T-cell (primary cell): ENCODE data around the gene THADA. TPM values are rescaled to one million over a fixed set of nuclear protein-coding genes. Genes with fewer than 3 reads are reported as not detected.
A peak's percentile ranks its signal among the peaks of the same experiment; 100 is the strongest.

ENCODE experiments used
- ATAC-seq, 4 experiments: fragments of 200-7000 bp in 3 of 4; fragments of 150-1000 bp in 1 of 4; cut with Tn5 transposase; replicated peaks in 1 of 4; 1 replicate in 3 of 4; 2 replicates in 1 of 4; pipeline ENCODE4 v1.10.0; 2021; ENCODE audit warnings: moderate library complexity in 3 of 4, mild to moderate bottlenecking in 2 of 4, moderate number of reproducible peaks in 1 of 4
- CTCF ChIA-PET, 2 donors: fragments of 300-600 bp; sonication (Branson Sonifier 250); formaldehyde crosslinking; loops; one replicate each; lab custom pipeline; 2022; ENCODE audit warnings: antibody characterized with exemption in 2 of 2; lab: Charles Lee
- POLR2A ChIA-PET, 2 donors: fragments of 300-600 bp; sonication (Branson Sonifier 250); formaldehyde crosslinking; loops; one replicate each; lab custom pipeline; 2022; ENCODE audit warnings: antibody characterized with exemption in 2 of 2; lab: Charles Lee
- DNase-seq, 35 experiments: peaks; one replicate each; pipeline versions ENCODE4 v3.0.0 to v3.0.0-alpha.2; 2013 to 2023
- H3K27ac ChIP-seq: one replicate; pipeline ENCODE4 v1.5.1; 2013; ENCODE audit warnings: low read length
- H3K27me3 ChIP-seq, 2 experiments: replicated peaks in 1 of 2; 1 replicate in 1 of 2; 2 replicates in 1 of 2; pipeline versions ENCODE4 v1.6.1 to v1.7.0; 2013; ENCODE audit warnings: low read length in 1 of 2, mixed read lengths in 1 of 2; ENCODE audit not compliant: control insufficient read depth in 2 of 2, insufficient read depth in 2 of 2; ENCODE audit errors: extremely low read depth in 1 of 2
- H3K36me3 ChIP-seq, 2 donors: 1 replicate in 1 of 2; 2 replicates in 1 of 2; pipeline versions ENCODE4 v1.6.1 to v1.7.0; 2013; ENCODE audit warnings: low read length in 1 of 2; ENCODE audit not compliant: control insufficient read depth in 2 of 2, insufficient read depth in 1 of 2; ENCODE audit errors: extremely low read depth in 1 of 2
- H3K4me1 ChIP-seq, 2 experiments: 1 replicate in 1 of 2; 2 replicates in 1 of 2; pipeline versions ENCODE4 v1.6.1 to v1.7.0; 2013; ENCODE audit warnings: low read length in 2 of 2, mixed read lengths in 1 of 2; ENCODE audit not compliant: insufficient read depth in 2 of 2, control insufficient read depth in 1 of 2; ENCODE audit errors: extremely low read depth in 1 of 2
- H3K4me3 ChIP-seq, 2 donors: 1 replicate in 1 of 2; 2 replicates in 1 of 2; pipeline versions ENCODE4 v1.5.1 to v1.7.0; 2013; ENCODE audit warnings: mild to moderate bottlenecking in 2 of 2, low read length in 1 of 2, moderate library complexity in 1 of 2; ENCODE audit not compliant: control insufficient read depth in 1 of 2; ENCODE audit errors: extremely low read depth in 1 of 2
- H3K9me3 ChIP-seq: 2 replicates; pipeline ENCODE4 v1.7.0; 2013
- H3K27ac Mint-ChIP-seq, 2 donors: one replicate each; pipeline ENCODE4 v1.8.0; 2020 to 2021; ENCODE audit warnings: mild to moderate bottlenecking in 2 of 2, mixed read lengths in 2 of 2
- H3K27me3 Mint-ChIP-seq, 2 donors: one replicate each; pipeline ENCODE4 v1.8.0; 2021 to 2022; ENCODE audit warnings: mixed read lengths in 2 of 2
- H3K36me3 Mint-ChIP-seq: one replicate; pipeline ENCODE4 v1.8.0; 2021; ENCODE audit warnings: mixed read lengths
- H3K4me1 Mint-ChIP-seq, 3 donors: one replicate each; pipeline ENCODE4 v1.8.0; 2020 to 2022; ENCODE audit warnings: mixed read lengths in 3 of 3, mild to moderate bottlenecking in 1 of 3
- H3K4me3 Mint-ChIP-seq, 3 donors: one replicate each; pipeline ENCODE4 v1.8.0; 2020 to 2022; ENCODE audit warnings: mild to moderate bottlenecking in 3 of 3, mixed read lengths in 3 of 3, moderate library complexity in 3 of 3
- H3K9me3 Mint-ChIP-seq, 3 donors: one replicate each; pipeline ENCODE4 v1.8.0; 2020 to 2022; ENCODE audit warnings: mixed read lengths in 3 of 3
- WGBS: methylation state at CpG from one replicate; pipeline ENCODE4 v1.1.5; 2013; ENCODE audit warnings: missing lambda C conversion rate; ENCODE audit not compliant: insufficient coverage; 5-methylcytosine and 5-hydroxymethylcytosine counted together
- total RNA-seq, 35 experiments: library from RNA in 6 of 35; stranded (reverse) in 6 of 35; fragments of 120-200 nt in 1 of 35; gene quantifications; one replicate each; pipeline versions ENCODE4 v1.2.1 to v1.2.4 and lab custom pipeline; 2013 to 2026

THADA gene
- total RNA-seq, 5 donors from 2014 or later (not counting 1 experiment from before 2014, with no cell fraction given), result 36.4 to 50.5 (median 40.6) TPM

- no peak overlapping the region for H3K27ac ChIP-seq
- H3K4me3 Mint-ChIP-seq, result no peak overlapping the region
- H3K36me3 Mint-ChIP-seq, result peaks cover 4% of the 10 kb centered on the region
- peak overlapping the region in 1 of 2 donors; percentile 6 for H3K27ac Mint-ChIP-seq
- no peaks in the 10 kb centered on the region for H3K9me3 ChIP-seq
- H3K9me3 Mint-ChIP-seq, result no peaks in the 10 kb centered on the region
- DNase-seq (no peak), ATAC-seq (no peak)
- POLR2A ChIA-PET, result interaction anchor here in 1 of 2 donors (0.6 kb wide), 1 partner anchor 28 kb away, joined by 3 read pairs; no protein-coding TSS in a partner anchor
- no peaks in the 10 kb centered on the region for H3K36me3 ChIP-seq
- peaks cover 37 to 71% of the 10 kb centered on the region in 2 experiments for H3K4me1 ChIP-seq
- CTCF ChIA-PET, result interaction anchor here (0.7 kb wide), 5 partner anchors 17 to 235 kb away, joined by 3 to 7 read pairs (median 3); no protein-coding TSS in a partner anchor
- H3K27me3 Mint-ChIP-seq, result no peaks in the 10 kb centered on the region
- H3K27me3 ChIP-seq, result no peaks in the 10 kb centered on the region
- WGBS, result 94% methylated on average over 5 of the region's 5 CpGs
- H3K4me3 ChIP-seq, result no peak overlapping the region
- peaks cover 54 to 59% (median 59%) of the 10 kb centered on the region in 3 donors for H3K4me1 Mint-ChIP-seq
Observed at GRCh38 chr2:43214253-43214652, 381.6 kb downstream of the THADA start.

GRCh38 chr2:43212931-43213330 is 382.9 kb downstream of the THADA start:
- Mint-ChIP-seq H3K36me3 (peaks cover 4% of the 10 kb centered on the region), H3K27ac (peak overlapping the region; percentile 67 to 92), H3K9me3 (no peaks in the 10 kb centered on the region), H3K4me1 (peaks cover 49 to 52% (median 52%) of the 10 kb centered on the region in 3 donors), H3K4me3 (no peak overlapping the region), H3K27me3 (no peaks in the 10 kb centered on the region)
- POLR2A ChIA-PET, result interaction anchor here in 1 of 2 donors (0.6 to 0.7 kb wide), 2 partner anchors 9 to 17 kb away, joined by 4 to 5 read pairs; no protein-coding TSS in a partner anchor
- no peaks in the 10 kb centered on the region for H3K27me3 ChIP-seq
- peaks cover 31 to 58% of the 10 kb centered on the region in 2 experiments for H3K4me1 ChIP-seq
- H3K27ac ChIP-seq, result no peak overlapping the region
- CTCF ChIA-PET, result interaction anchor here (0.7 kb wide), 2 partner anchors 16 to 52 kb away, joined by 3 read pairs; no protein-coding TSS in a partner anchor
- no peak overlapping the region for H3K4me3 ChIP-seq
- DNase-seq, result peak in 1 of 35 experiments; percentile 41
- H3K36me3 ChIP-seq, result no peaks in the 10 kb centered on the region
- H3K9me3 ChIP-seq, result no peaks in the 10 kb centered on the region
- WGBS, result 95% methylated on average over 2 of the region's 3 CpGs
- peak in 2 of 4 experiments; percentile 6 to 12 for ATAC-seq

GRCh38 chr2:43212216-43212835 is 383.5 kb downstream of the THADA start:
- Histone ChIP-seq H3K36me3 (no peaks in the 10 kb centered on the region), H3K27ac (no peak overlapping the region), H3K4me1 (peaks cover 25 to 55% of the 10 kb centered on the region in 2 experiments), H3K4me3 (no peak overlapping the region), H3K27me3 (no peaks in the 10 kb centered on the region), H3K9me3 (no peaks in the 10 kb centered on the region)
- Mint-ChIP-seq H3K4me1 (peaks cover 48 to 52% (median 50%) of the 10 kb centered on the region in 3 donors), H3K27me3 (no peaks in the 10 kb centered on the region), H3K4me3 (no peak overlapping the region), H3K36me3 (peaks cover 4% of the 10 kb centered on the region), H3K27ac (peak overlapping the region; percentile 67 to 92), H3K9me3 (no peaks in the 10 kb centered on the region)
- ATAC-seq, result peak in 1 of 4 experiments; percentile 3
- ChIA-PET POLR2A (no interaction called here), CTCF (interaction anchor here in 1 of 2 donors (1.2 kb wide), 1 partner anchor 32 kb away, joined by 3 read pairs; no protein-coding TSS in a partner anchor)
- no peak for DNase-seq
- WGBS, result 89% methylated on average over 11 of the region's 11 CpGs

DNA sequence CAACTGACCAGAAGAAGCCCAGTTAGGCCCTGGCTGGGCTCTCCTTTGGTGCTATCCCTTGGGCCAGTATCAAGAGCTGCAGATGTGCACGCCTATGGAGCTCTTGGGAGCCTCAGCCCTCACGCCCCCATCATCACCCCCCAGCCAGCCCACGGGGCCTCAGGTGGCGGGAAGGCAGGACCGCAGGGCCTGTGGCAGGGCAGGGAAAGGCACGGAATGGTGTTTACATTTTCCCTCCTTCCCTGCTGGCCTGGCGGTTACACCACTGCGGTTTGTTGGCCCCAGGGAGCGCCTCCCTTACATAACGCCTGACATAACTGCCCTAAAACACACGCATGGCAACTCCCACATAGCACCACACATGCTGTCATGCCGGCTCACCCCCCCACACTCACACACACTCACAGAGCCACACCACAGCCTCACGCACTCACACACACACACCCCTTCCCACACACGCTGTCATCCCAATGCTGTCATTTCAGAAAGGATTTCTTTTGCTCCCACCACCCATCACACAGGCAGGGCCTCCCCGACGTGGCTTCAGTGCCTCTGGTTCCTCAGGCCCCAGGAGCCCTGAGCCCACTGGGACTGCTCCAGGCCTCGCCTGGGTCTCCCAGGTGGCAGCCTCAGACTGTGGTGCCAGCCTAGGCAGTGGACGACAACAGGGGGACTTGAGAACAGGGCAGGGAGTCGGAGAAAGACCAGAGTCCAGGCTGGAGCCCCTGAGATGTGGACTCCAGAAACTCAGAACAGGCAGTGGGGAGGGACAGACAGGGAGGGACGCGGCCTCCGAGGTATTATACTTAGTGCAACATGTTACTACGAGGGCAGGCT is 385.2 kb downstream of the THADA start:
- Mint-ChIP-seq H3K4me3 (peak overlapping the region in 1 of 3 donors; percentile 41), H3K36me3 (peaks cover 4% of the 10 kb centered on the region), H3K27ac (peak overlapping the region; percentile 37 to 75), H3K27me3 (no peaks in the 10 kb centered on the region), H3K4me1 (peaks cover 45 to 62% (median 45%) of the 10 kb centered on the region in 3 donors), H3K9me3 (no peaks in the 10 kb centered on the region)
- ChIA-PET CTCF (interaction anchor here in 1 of 2 donors (0.6 to 0.7 kb wide), 2 partner anchors 36 to 372 kb away, joined by 3 read pairs; no protein-coding TSS in a partner anchor), POLR2A (no interaction called here)
- peak; percentile 41 to 71 (median 52) for ATAC-seq
- H3K27me3 ChIP-seq, result no peaks in the 10 kb centered on the region
- peak in 23 of 35 experiments; percentile 26 to 62 (median 38) for DNase-seq
- no peak overlapping the region for H3K4me3 ChIP-seq
- WGBS, result 68% methylated on average over 21 of the region's 23 CpGs
- peaks cover 23 to 43% of the 10 kb centered on the region in 2 experiments for H3K4me1 ChIP-seq
- no peak overlapping the region for H3K27ac ChIP-seq
- no peaks in the 10 kb centered on the region for H3K36me3 ChIP-seq
- no peaks in the 10 kb centered on the region for H3K9me3 ChIP-seq

GRCh38 chr2:43210125-43210466 is 385.7 kb downstream of the THADA start:
- H3K36me3 Mint-ChIP-seq, result peaks cover 4% of the 10 kb centered on the region
- H3K4me3 ChIP-seq, result no peak overlapping the region
- peaks cover 43 to 64% (median 43%) of the 10 kb centered on the region in 3 donors for H3K4me1 Mint-ChIP-seq
- H3K4me3 Mint-ChIP-seq, result peak overlapping the region in 1 of 3 donors; percentile 30
- no peak overlapping the region for H3K27ac ChIP-seq
- peaks cover 23 to 38% of the 10 kb centered on the region in 2 experiments for H3K4me1 ChIP-seq
- H3K9me3 Mint-ChIP-seq, result no peaks in the 10 kb centered on the region
- H3K36me3 ChIP-seq, result no peaks in the 10 kb centered on the region
- no peaks in the 10 kb centered on the region for H3K27me3 ChIP-seq
- no peak for DNase-seq
- ChIA-PET CTCF (interaction anchor here (0.6 to 1.2 kb wide), 4 partner anchors 19 to 372 kb away, joined by 3 read pairs; no protein-coding TSS in a partner anchor), POLR2A (no interaction called here)
- H3K27me3 Mint-ChIP-seq, result no peaks in the 10 kb centered on the region
- H3K27ac Mint-ChIP-seq, result peak overlapping the region in 1 of 2 donors; percentile 52
- 93% methylated on average over 6 of the region's 6 CpGs for WGBS
- ATAC-seq, result peak in 2 of 4 experiments; percentile 1 to 15
- H3K9me3 ChIP-seq, result no peaks in the 10 kb centered on the region
